Measurements from ENCODE around the gene RHEB.

The RHEB gene

GRCh38 chr7:151511270-151511669 is 8.4 kb downstream of the RHEB start:
- no peaks in the 10 kb centered on the region for H3K9me3 ChIP-seq (replicated peaks; ENCODE audit: low read length)
- H3K36me3 ChIP-seq (ENCODE audit: insufficient read depth, low read length) = no peaks in the 10 kb centered on the region
- no peak overlapping the region for H3K4me3 ChIP-seq (ENCODE audit: low read length)
- H3K4me2 ChIP-seq (ENCODE audit: low read length) = no peak overlapping the region
- no peak overlapping the region for H3K9ac ChIP-seq (ENCODE audit: low read depth, low read length)
- H3K27me3 ChIP-seq (ENCODE audit: control insufficient read depth, insufficient read depth, low read length) = no peaks in the 10 kb centered on the region
- H3K4me1 ChIP-seq (ENCODE audit: control insufficient read depth, insufficient read depth, low read length) = peaks cover 12% of the 10 kb centered on the region

GRCh38 chr7:151509670-151510333 is 9.9 kb downstream of the RHEB start:
- Histone ChIP-seq H3K4me2 (ENCODE audit: low read length) (no peak overlapping the region), H3K9me3 (replicated peaks; ENCODE audit: low read length) (no peaks in the 10 kb centered on the region), H3K9ac (ENCODE audit: low read depth, low read length) (no peak overlapping the region), H3K4me3 (ENCODE audit: low read length) (no peak overlapping the region), H3K4me1 (ENCODE audit: control insufficient read depth, insufficient read depth, low read length) (peaks cover 12% of the 10 kb centered on the region), H3K36me3 (ENCODE audit: insufficient read depth, low read length) (no peaks in the 10 kb centered on the region), H3K27me3 (ENCODE audit: control insufficient read depth, insufficient read depth, low read length) (no peaks in the 10 kb centered on the region)

- Histone ChIP-seq H3K9ac (ENCODE audit: low read depth, low read length) (no peak overlapping the region), H3K27me3 (ENCODE audit: control insufficient read depth, insufficient read depth, low read length) (no peaks in the 10 kb centered on the region), H3K36me3 (ENCODE audit: insufficient read depth, low read length) (no peaks in the 10 kb centered on the region), H3K4me2 (ENCODE audit: low read length) (no peak overlapping the region), H3K9me3 (replicated peaks; ENCODE audit: low read length) (no peaks in the 10 kb centered on the region), H3K4me1 (ENCODE audit: control insufficient read depth, insufficient read depth, low read length) (peaks cover 19% of the 10 kb centered on the region), H3K4me3 (ENCODE audit: low read length) (no peak overlapping the region)
Observed at GRCh38 chr7:151508991-151509390, 10.7 kb downstream of the RHEB start.

- Histone ChIP-seq H3K9ac (ENCODE audit: low read depth, low read length) (no peak overlapping the region), H3K4me3 (ENCODE audit: low read length) (no peak overlapping the region), H3K4me2 (ENCODE audit: low read length) (no peak overlapping the region), H3K9me3 (replicated peaks; ENCODE audit: low read length) (no peaks in the 10 kb centered on the region), H3K27me3 (ENCODE audit: control insufficient read depth, insufficient read depth, low read length) (no peaks in the 10 kb centered on the region), H3K36me3 (ENCODE audit: insufficient read depth, low read length) (no peaks in the 10 kb centered on the region), H3K4me1 (ENCODE audit: control insufficient read depth, insufficient read depth, low read length) (peaks cover 28% of the 10 kb centered on the region)
Observed at GRCh38 chr7:151507806-151508205, 11.9 kb downstream of the RHEB start.

GRCh38 chr7:151506901-151507382 is 12.8 kb downstream of the RHEB start:
- Histone ChIP-seq H3K9ac (ENCODE audit: low read depth, low read length) (no peak overlapping the region), H3K27me3 (ENCODE audit: control insufficient read depth, insufficient read depth, low read length) (no peaks in the 10 kb centered on the region), H3K9me3 (replicated peaks; ENCODE audit: low read length) (no peaks in the 10 kb centered on the region), H3K4me1 (ENCODE audit: control insufficient read depth, insufficient read depth, low read length) (peaks cover 28% of the 10 kb centered on the region), H3K36me3 (ENCODE audit: insufficient read depth, low read length) (no peaks in the 10 kb centered on the region), H3K4me2 (ENCODE audit: low read length) (no peak overlapping the region), H3K4me3 (ENCODE audit: low read length) (no peak overlapping the region)

- Histone ChIP-seq H3K36me3 (ENCODE audit: insufficient read depth, low read length) (no peaks in the 10 kb centered on the region), H3K9ac (ENCODE audit: low read depth, low read length) (no peak overlapping the region), H3K27me3 (ENCODE audit: control insufficient read depth, insufficient read depth, low read length) (no peaks in the 10 kb centered on the region), H3K4me2 (ENCODE audit: low read length) (no peak overlapping the region), H3K4me1 (ENCODE audit: control insufficient read depth, insufficient read depth, low read length) (peaks cover 28% of the 10 kb centered on the region), H3K9me3 (replicated peaks; ENCODE audit: low read length) (no peaks in the 10 kb centered on the region), H3K4me3 (ENCODE audit: low read length) (no peak overlapping the region)
Observed at GRCh38 chr7:151505836-151506468, 13.7 kb downstream of the RHEB start.

GRCh38 chr7:151505433-151505832 is 14.3 kb downstream of the RHEB start:
- Histone ChIP-seq H3K27me3 (ENCODE audit: control insufficient read depth, insufficient read depth, low read length) (no peaks in the 10 kb centered on the region), H3K9ac (ENCODE audit: low read depth, low read length) (no peak overlapping the region), H3K36me3 (ENCODE audit: insufficient read depth, low read length) (no peaks in the 10 kb centered on the region), H3K4me1 (ENCODE audit: control insufficient read depth, insufficient read depth, low read length) (peaks cover 28% of the 10 kb centered on the region), H3K9me3 (replicated peaks; ENCODE audit: low read length) (no peaks in the 10 kb centered on the region), H3K4me2 (ENCODE audit: low read length) (no peak overlapping the region), H3K4me3 (ENCODE audit: low read length) (no peak overlapping the region)

GRCh38 chr7:151504715-151505326 is 14.9 kb downstream of the RHEB start:
- Histone ChIP-seq H3K36me3 (ENCODE audit: insufficient read depth, low read length) (no peaks in the 10 kb centered on the region), H3K27me3 (ENCODE audit: control insufficient read depth, insufficient read depth, low read length) (no peaks in the 10 kb centered on the region), H3K4me1 (ENCODE audit: control insufficient read depth, insufficient read depth, low read length) (peaks cover 28% of the 10 kb centered on the region), H3K4me3 (ENCODE audit: low read length) (no peak overlapping the region), H3K4me2 (ENCODE audit: low read length) (no peak overlapping the region), H3K9me3 (replicated peaks; ENCODE audit: low read length) (no peaks in the 10 kb centered on the region), H3K9ac (ENCODE audit: low read depth, low read length) (no peak overlapping the region)

GRCh38 chr7:151503902-151504714 is 15.6 kb downstream of the RHEB start:
- H3K36me3 ChIP-seq (ENCODE audit: insufficient read depth, low read length) = no peaks in the 10 kb centered on the region
- peak overlapping the region; percentile 56 for H3K4me2 ChIP-seq (ENCODE audit: low read length)
- no peaks in the 10 kb centered on the region for H3K27me3 ChIP-seq (ENCODE audit: control insufficient read depth, insufficient read depth, low read length)
- H3K4me1 ChIP-seq (ENCODE audit: control insufficient read depth, insufficient read depth, low read length) = peaks cover 23% of the 10 kb centered on the region
- H3K4me3 ChIP-seq (ENCODE audit: low read length) = no peak overlapping the region
- H3K9me3 ChIP-seq (replicated peaks; ENCODE audit: low read length) = no peaks in the 10 kb centered on the region
- H3K9ac ChIP-seq (ENCODE audit: low read depth, low read length) = no peak overlapping the region

- H3K36me3 ChIP-seq (ENCODE audit: insufficient read depth, low read length) = no peaks in the 10 kb centered on the region
Observed at GRCh38 chr7:151501676-151502075, 18.0 kb downstream of the RHEB start.

GRCh38 chr7:151498495-151498894 is 21.2 kb downstream of the RHEB start:
- Histone ChIP-seq H3K36me3 (ENCODE audit: insufficient read depth, low read length) (no peaks in the 10 kb centered on the region), H3K4me2 (ENCODE audit: low read length) (no peak overlapping the region), H3K4me3 (ENCODE audit: low read length) (no peak overlapping the region), H3K9ac (ENCODE audit: low read depth, low read length) (no peak overlapping the region), H3K4me1 (ENCODE audit: control insufficient read depth, insufficient read depth, low read length) (peaks cover 25% of the 10 kb centered on the region), H3K27me3 (ENCODE audit: control insufficient read depth, insufficient read depth, low read length) (no peaks in the 10 kb centered on the region), H3K9me3 (replicated peaks; ENCODE audit: low read length) (no peaks in the 10 kb centered on the region)

More at GRCh38 chr7:151501676-151502075, 18.0 kb downstream of the RHEB start:
- no peaks in the 10 kb centered on the region for H3K27me3 ChIP-seq (ENCODE audit: control insufficient read depth, insufficient read depth, low read length)
- H3K4me2 ChIP-seq (ENCODE audit: low read length) = no peak overlapping the region
- no peak overlapping the region for H3K4me3 ChIP-seq (ENCODE audit: low read length)
- H3K4me1 ChIP-seq (ENCODE audit: control insufficient read depth, insufficient read depth, low read length) = peaks cover 15% of the 10 kb centered on the region
- H3K9ac ChIP-seq (ENCODE audit: low read depth, low read length) = no peak overlapping the region
- H3K9me3 ChIP-seq (replicated peaks; ENCODE audit: low read length) = no peaks in the 10 kb centered on the region
